GM18907 (cell line): ENCODE results near the gene RPS19.
A peak's percentile ranks its signal among the peaks of the same experiment; 100 is the strongest.

ENCODE experiments used
- ATAC-seq: cut with Tn5 transposase; IDR thresholded peaks from one replicate; pipeline ENCODE4 v1.9.1; 2021; ENCODE audit warnings: mild to moderate bottlenecking, moderate library complexity; ENCODE audit not compliant: unreplicated experiment

RPS19 gene

DNA sequence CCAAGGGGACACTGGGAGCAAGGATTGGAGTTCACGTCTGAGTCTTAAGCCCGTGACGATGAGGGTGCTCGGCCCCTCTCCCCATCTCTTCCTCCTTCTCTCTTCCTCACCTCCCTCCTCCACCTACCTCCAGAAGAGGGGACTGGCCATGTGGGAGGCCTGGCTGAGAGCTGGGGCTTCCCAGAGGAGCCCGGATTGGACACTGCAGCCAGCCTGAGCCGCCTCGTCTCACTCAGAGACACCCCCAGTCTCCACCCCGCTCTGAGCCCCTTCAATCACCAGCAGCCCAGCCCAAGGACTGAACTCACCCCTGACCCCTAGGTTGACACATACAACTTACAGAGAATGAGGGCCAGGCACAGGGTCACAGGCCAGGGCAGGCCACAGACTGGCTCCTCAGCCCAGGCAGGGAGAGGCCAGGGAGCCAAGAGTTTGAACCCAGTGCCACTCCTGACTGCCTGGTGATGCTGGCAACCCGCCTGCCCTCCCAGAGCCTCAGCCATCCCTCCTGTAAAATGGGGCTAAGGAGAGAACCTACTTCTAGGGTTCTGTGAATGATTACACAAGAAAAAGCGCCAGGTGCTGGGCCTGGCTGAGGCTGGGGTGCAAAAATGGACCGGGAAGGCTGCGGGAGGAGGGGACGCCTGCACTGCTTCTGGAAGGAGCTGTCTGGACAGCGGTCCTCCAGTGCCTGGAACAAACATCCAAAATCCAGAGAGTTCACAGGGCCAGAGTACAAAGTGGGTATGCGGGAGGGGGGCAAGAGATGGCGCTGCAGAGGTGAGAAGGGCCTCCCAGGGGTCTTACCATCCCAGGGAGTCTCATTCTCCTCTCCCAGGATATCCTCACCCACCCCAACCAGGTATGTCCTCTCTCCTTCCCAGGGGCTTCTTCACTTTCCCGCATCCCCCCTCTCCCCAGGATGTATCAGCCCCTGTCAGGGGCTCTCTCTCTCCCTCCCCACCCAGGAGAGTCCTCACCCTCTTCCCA lies 18.2 kb downstream of the RPS19 start:
- peak; percentile 18 for ATAC-seq

DNA sequence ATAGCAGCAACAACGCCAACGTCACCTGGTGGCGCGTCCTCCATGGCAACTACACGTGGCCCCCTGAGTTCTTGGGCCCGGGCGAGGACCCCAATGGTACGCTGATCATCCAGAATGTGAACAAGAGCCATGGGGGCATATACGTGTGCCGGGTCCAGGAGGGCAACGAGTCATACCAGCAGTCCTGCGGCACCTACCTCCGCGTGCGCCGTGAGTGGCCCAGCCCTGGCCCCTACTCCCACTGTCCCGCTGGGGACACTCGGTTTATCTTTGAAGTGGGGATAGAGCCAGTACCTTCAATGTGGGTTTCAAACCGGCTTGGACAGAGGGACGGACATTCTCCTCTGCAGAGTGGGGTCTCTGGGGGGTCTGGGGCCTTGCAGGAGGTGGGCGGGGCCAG lies 19.0 kb downstream of the RPS19 start:
- ATAC-seq = no peak

DNA sequence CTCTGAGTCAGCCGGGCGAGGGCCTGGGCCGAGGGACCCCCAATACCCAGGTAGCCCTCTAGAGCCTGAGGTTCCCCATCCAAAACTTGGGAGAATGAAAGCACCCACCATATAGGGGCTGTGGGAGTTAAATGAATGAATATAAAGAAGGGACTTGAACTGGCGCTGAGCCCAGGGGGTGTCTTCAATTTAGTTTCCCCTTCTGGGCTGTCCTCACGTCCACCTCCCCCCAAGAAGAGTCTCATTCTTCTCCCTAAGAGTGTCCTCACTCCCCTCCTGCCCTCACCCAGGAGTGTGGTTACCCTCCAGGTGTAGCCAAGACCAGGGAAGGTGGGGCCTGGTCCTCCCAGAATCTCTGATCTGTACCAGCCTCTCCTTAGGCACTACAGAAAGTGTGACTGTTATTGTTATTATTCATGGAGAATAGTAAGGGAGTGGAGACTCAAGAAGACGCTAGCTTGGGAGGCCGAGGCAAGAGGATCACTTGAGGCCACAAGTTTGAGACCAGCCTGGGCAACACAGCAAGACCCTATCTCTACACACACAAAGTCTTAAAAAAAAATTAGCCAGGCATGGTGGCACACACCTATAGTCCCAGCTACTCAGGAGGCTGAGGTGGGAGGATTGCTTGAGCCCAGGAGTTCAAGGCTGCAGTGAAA lies 19.7 kb downstream of the RPS19 start:
- ATAC-seq = no peak

DNA sequence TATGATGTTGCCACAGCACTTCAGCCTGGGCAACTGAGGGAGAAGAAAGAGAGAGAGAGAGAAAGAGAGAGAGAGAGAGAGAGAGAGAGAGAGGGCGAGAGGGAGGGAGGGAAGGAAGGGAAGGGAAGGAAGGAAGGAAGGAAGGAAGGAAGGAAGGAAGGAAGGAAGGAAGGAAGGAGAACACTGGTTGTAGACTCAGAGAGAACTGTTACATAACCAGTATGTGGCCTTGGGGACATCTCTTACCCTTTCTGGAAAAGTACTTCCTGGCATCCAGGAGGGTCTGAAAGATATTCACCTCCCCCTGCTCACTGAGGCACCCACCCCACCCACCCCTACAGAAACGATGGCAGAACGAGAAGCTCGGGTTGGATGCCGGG lies 20.3 kb downstream of the RPS19 start:
- no peak for ATAC-seq

DNA sequence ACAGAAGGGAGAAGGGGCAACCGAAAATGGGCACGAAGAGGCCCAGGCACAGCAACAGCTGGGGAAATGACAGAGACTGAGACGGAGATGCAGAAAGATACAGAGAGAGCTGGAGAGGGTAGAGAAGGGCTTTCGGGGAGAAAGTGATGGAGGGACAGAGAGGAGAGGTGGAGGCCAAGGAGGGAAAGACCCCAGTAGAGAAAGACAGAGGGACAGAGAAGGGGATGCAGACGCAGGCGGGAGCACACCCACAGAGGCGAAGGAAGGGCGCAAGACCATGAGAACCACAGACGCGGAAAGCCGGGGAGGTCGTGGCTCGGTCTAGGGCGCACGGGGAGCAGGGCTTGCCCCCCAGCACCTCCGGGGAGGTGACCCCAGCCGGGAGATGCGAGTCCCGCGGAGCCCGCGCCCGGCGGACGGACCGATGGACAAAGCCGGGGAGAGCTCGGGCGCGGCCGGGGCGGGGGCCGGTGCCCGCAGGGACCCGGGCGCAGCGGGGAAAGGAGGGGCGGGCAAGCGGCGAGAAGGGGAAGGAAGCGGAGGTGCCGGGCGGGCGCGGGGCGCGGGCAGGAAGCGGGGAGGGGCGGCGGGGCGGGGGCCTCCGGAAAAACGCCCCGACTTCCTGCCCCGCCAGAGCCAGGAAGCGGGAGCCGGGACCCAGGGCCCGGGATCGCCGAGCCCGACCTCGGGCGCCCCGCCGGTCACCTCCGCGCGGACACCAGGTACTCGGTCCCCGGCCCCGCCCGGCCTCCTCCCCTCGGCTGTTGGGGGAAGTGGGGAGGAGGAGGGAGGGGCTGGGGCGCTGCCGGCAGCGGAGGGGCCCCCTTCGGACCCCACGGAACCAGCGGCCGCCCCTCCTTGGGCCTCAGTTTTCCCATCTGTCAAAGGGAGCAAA lies 22.8 kb downstream of the RPS19 start, which contains the start of gene ARHGEF1:
TSS of gene ARHGEF1 (plus strand) at position 617 of the 895 bp plus-strand sequence. CDS start 4,899 bp downstream, outside the sequence.
- no peak for ATAC-seq

DNA sequence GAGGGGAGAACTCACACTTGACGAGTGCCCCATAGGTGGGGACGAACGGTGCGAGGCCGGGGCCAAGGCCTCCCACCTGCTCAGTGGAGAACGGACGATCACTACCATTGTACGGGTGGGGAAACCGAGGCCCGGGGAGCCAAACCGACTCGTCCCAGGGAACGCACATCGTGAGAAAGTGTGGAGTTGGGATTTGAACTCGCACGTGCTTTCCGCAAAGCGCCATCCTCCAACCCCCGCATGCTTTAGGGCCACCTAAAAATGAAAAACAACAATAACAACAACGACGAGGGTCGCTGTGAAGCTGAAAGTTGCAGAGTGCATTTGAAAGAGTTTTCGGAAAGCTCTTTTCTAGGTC lies 23.4 kb downstream of the RPS19 start:
- ATAC-seq = no peak

DNA sequence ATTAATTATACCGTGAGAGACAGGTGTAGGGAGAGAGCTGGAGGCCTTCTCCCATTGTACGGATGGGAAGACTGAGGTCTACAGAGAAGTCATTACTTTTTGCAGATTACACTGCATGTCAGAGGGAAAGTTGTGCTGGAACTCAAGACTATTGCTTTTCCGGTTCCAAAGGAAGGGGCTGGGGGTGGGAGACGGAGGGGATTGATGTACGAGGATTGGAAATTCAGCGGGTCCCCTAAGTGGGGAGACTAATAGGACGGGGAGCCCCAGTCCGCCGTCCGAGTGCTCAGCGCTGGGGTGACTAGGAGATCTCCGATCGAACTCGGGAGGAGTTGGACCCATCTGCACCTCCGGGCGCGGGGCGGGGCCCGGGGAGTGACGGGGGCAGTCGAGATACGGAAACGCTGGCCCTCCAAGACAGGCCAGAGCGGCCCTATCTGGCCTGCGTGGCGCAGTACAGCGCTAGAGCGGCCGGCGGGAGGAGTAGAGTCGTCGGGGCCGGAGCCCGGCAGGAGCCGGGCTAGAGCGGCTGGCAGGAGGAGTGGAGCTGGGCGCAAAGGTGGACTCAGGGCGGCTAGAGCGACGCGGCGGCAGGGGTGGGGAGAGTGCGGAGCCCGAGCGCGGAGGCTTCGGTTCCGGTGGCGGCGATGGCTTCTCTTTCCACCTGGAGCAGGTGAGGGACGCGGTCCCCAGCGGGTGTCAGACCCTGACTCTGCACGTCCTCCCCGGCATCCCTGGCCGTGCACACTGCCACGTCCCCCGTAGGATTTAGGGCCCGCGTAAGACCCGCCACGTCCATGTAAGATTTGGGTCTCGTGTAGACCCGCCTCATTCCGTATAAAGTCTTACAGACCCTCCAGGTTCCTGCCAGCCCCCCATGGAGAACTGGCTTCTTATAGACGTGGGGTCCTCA lies 24.0 kb downstream of the RPS19 start:
- ATAC-seq = peak; percentile 69

DNA sequence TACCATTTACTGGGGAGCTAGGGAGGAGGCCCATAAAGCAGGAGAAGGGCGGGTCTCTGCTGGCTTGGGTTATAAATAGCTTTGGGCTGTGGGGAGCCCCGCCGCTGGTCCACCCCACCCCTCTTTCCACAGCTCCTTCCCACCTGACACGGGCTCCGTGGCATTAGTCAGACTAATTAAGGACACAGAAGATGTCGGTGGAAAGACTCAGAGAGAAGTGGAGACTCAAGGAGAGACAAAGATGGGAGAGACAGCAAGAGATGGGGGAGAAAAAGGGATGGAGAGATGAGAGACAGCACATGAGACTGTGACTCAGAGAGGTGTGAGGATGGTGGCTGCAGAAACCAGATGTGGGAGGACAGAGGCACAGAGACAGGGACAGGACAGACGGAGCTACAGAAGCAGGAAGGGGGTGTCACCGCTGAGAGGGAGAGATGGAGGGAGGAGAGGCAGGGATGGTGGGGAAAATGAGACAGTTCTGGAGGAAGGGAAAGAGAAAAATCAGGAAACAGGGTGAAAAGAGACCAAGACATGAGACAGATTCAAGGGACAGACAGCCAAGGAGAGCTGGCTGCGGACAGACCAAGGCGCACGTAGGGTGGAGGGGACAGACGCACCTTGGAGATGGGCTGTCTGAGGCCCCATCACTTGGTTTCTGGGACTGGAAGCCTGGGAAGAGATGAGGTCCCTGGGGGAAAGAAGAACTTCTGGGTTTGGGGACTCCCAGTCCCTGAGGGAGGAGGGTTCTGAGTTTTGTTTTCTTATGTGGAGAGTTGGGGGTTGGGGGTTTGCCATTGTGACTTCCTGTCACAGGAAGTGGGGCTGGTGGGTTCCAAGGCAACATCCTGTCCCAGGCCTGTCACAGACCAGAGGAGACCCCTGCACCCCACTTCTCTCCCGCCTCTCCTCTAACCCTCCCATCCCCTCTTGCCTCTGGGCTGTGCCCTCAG lies 27.0 kb downstream of the RPS19 start:
- peak; percentile 41 for ATAC-seq

DNA sequence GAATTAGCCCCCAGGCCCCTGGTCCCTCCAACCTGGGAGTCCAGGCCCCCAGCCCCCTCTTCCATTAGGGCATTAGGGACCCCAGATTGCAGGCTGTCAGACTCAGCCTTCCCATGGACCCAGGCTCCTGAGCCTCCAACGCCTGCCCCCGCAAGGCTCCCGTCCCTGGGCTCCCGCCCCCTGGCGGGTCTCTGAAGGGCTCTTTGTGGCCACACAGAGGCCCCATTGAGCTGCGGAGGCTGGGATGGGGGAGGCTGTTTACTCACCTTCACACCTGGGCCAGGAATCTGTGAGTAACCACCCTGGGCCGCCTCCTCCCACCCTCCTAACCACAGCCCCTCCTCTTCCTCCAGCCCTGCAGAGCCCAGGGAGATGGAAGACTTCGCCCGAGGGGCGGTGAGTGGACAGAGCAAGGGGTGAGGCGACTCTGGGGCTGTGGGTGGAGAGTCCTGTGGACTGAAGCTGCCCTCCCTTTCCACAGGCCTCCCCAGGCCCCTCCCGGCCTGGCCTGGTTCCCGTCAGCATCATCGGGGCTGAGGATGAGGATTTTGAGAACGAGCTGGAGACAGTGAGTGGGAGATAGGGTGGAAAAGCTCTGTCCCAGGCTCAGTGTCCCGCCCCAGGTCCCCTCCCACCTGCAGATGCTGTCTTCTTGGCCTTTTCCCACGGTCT lies 27.8 kb downstream of the RPS19 start:
- peak; percentile 27 for ATAC-seq

DNA sequence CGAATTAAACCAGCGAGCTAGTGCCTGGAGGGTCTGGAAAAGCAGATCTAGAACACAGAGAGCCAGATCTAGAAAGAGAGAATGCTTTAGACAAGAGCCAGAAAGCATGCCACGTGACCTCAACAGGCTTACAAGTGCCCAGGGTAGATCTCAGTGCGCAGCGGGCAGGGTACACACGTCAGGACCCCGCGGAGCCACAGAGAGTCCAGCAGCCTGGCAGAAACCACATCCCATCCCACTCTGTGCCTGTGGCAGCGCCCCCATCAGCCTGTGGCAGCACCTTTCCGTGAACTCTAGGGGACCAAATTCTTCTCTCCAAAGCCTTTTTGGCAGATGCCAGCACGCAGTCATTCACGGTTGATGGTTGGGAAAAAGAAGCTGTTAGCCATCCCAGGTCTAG lies 28.9 kb downstream of the RPS19 start:
- no peak for ATAC-seq

DNA sequence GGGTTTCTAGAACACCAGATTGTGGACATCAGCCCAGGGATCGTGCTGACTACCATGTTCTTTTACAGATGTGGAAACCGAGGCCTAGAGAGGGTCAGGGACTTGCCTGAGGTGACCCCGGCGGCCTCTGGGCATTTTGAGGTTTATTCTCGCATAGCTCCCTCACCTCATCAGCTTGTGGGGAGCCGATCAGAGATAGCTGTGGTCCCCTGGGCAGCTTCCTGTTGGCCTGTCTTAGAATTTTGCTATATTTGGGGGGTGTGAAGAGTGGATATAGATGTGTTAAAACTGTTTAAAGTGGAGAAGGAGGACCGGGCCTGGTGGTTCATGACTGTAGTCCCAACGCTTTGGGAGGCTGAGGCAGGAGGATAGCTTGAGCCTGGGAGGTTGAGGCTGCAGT lies 29.8 kb downstream of the RPS19 start:
- ATAC-seq = no peak

DNA sequence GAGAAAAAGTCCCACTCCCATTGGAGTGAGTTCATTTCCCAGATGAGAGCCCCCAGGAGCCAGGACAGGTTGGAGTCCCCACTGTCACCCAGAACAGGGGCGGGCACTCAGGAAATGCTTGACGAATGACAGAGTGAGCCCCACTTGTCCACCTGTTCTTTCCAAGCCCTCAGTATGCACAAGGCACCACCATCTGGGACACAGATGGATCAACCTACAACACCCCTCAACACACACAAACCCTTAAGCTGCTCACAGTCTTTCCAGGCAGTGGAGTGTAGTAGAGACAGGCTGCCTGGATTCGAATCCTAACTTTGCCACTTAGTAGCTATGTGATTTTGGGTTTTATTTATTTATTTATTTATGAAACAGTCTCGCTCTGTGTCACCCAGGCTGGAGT lies 30.9 kb downstream of the RPS19 start:
- no peak for ATAC-seq

DNA sequence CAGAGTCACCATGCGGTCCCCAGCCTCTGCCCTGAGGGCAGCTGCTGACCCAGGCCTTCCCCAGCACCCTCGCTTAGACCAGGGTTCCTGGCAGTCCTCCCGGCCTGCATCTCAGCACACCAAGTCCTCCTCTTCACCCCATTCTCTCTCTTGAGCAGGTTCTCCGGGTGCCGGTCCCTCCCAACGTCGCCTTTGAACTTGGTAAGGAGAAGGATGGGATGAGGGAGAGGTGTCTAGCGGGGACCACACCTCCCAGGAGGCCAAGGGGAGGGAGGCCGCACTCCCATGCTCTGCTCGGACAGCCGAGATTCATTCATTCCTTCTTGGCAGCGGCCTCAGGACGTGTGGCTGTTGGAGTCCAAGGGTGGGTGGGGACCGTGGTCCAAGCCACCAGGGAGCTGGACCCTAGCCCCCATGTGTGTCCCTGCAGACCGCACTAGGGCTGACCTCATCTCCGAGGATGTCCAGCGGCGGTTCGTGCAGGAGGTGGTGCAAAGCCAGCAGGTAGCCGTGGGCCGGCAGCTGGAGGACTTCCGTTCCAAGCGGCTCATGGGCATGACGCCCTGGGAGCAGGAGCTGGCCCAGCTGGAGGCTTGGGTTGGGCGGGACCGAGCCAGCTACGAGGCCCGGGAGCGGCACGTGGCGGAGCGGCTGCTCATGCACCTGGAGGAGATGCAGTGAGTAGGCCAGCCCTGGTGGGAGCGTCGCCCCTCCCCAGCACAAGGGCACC lies 32.3 kb downstream of the RPS19 start:
- no peak for ATAC-seq

DNA sequence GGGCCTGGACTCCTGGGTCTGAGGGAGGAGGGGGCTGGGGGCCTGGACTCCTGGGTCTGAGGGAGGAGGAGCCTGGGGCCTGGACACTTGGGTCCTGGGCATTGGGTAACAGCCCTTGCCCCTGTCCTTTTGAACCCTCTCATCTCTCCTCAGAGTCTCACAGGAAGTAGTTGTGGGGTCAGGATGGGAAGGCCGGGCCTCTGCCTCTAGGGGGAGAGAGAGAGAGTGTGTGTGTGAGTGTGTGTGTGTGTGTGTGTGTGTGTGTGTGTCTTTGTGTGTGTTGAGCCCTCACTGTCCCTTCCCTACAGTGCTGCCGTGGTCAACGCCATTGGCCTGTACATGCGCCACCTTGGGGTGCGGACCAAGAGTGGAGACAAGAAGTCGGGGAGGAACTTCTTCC lies 33.8 kb downstream of the RPS19 start:
- ATAC-seq = no peak

DNA sequence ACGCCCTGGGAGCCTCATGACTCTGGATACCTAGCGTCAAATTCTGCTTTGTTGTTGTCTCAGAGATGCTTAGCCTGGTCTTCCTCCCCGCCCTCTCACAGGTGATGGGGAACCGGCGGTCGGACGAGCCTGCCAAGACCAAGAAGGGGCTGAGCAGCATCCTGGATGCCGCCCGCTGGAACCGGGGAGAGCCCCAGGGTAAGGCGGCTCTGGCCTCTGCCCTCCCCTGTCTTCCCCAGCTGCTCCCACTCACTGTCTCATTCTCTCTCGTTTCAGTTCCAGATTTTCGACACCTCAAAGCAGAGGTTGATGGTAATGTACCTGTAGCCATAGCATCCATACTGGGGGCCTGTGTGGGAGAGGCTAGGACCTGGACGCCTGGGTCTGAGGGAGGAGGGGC lies 34.3 kb downstream of the RPS19 start:
- no peak for ATAC-seq

DNA sequence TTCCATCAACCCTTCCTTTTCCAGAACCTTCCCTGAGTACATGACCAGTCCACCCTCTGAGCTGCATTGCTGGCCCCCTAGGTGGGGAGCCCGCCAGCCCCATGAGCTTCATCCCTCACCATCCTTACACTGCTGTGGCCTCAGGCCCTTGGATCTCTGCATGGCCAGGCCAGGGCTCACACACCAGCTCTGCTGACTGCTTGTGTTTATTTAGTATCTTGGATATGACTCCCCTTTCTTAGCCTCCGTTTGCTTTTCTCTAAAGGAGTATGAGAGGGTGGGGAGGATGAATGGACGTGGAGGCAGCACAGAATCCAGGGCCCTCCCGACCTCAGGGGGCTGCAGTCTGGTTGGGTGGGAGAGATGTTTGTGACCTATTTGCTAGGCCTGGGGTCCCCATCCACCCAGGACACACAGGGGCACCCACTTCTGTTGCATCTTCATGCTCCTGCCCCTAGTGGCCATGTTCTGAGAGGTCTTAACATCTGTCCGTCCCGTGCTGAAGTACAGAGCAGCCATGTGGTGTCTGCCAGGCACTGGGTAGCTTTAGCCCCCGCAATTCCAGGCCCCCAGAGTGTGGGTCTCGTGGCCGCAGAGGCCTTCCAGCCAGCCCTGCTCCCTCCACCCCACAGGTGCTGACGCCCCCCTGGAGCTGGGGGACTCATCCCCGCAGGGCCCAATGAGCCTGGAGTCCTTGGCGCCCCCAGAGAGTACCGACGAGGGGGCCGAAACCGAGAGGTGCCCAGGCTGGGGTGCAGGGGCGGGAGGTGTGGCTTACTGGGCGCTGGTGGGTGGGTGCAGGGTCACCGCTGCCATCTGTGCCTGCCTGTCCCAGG lies 35.9 kb downstream of the RPS19 start:
- ATAC-seq = no peak

DNA sequence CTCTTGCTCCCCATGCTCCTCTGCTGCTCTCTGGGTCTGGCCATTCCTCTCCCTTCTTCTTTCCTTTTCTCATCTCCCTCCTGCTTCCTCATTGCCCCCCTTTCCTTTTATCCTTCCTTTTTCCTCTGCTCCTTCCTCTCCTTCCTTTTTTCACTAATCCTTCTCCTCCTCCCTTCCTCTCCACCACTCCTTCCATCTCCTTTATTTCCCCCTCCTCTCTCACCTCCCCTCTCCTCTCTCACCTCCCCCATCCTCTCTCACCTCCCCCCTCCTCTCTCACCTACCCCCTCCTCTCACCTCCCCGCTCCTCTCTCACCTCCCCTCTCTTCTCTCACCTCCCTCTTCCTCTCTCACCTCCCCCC lies 36.5 kb downstream of the RPS19 start:
- no peak for ATAC-seq
